Measurements from ENCODE around the gene KLHL29.

GRCh38 chr2:23508066-23508390 is 123.0 kb downstream of the KLHL29 start:
- TF ChIP-seq CTCF (IDR thresholded peaks at IDR 0.05 in 8 of 11, conservative IDR thresholded peaks at IDR 0.05 in 3 of 11) (no peak), POLR2AphosphoS5 (IDR thresholded peaks at IDR 0.05) (no peak)
